ENCODE data around the gene MSN. TPM values are rescaled to one million over a fixed set of nuclear protein-coding genes. Genes with fewer than 3 reads are reported as not detected.

Gene MSN
- total and polyA plus RNA-seq, 4 donors = 168 to 399 (median 299) TPM

DNA sequence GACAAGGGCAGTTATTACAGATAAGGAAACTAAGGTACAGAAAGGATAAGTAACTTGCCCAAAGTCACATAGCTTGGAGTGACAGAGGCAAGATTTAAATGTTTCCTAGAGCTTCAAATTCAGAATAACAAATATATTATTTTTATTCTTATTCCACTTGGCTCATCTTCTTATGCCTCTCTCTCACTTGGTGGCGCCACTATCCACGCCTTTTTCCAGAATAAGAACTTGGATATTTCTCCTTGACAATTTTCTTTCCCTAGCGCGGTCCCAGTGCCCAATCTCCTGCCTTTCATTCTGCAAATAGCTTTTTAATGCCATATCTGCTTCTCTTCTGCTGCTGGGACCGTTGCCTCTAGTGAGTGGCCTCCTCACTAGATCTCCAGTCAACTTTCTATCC lies 78.5 kb downstream of the MSN start:
- H3K27ac ChIP-seq (ENCODE audit: low read depth in 1 of 2, low read length in 1 of 2) = no peak overlapping the region
- H3K4me1 ChIP-seq (ENCODE audit: control insufficient read depth in 5 of 5, insufficient read depth in 5 of 5, low read length in 5 of 5) = peaks cover 0 to 3% (median 0%) of the 10 kb centered on the region in 5 donors
- H3K27me3 ChIP-seq (ENCODE audit: control insufficient read depth in 3 of 3, insufficient read depth in 3 of 3, low read length in 2 of 3) = no peaks in the 10 kb centered on the region
- H3K4me3 ChIP-seq = no peak overlapping the region
- DNase-seq (peak; percentile 13 to 22 (median 18)), ATAC-seq (ENCODE audit: insufficient read depth, low FRiP score) (no peak)
- TF ChIP-seq CTCF (IDR thresholded peaks at IDR 0.05; ENCODE audit: control extremely low read depth, extremely low read depth) = no peak
- 58 to 59% methylated on average over 5 of the region's 5 CpGs for WGBS, 2 donors
- H3K36me3 ChIP-seq (ENCODE audit: control insufficient read depth in 4 of 4, insufficient read depth in 4 of 4, low read length in 4 of 4) = peaks cover 0 to 8% (median 4%) of the 10 kb centered on the region in 4 donors
- H3K9me3 ChIP-seq (ENCODE audit: control insufficient read depth in 4 of 4, insufficient read depth in 3 of 4, low read length in 3 of 4) = no peaks in the 10 kb centered on the region
- no peak overlapping the region for H3K9ac ChIP-seq (ENCODE audit: insufficient read depth in 1 of 2, low read length in 2 of 2)

DNA sequence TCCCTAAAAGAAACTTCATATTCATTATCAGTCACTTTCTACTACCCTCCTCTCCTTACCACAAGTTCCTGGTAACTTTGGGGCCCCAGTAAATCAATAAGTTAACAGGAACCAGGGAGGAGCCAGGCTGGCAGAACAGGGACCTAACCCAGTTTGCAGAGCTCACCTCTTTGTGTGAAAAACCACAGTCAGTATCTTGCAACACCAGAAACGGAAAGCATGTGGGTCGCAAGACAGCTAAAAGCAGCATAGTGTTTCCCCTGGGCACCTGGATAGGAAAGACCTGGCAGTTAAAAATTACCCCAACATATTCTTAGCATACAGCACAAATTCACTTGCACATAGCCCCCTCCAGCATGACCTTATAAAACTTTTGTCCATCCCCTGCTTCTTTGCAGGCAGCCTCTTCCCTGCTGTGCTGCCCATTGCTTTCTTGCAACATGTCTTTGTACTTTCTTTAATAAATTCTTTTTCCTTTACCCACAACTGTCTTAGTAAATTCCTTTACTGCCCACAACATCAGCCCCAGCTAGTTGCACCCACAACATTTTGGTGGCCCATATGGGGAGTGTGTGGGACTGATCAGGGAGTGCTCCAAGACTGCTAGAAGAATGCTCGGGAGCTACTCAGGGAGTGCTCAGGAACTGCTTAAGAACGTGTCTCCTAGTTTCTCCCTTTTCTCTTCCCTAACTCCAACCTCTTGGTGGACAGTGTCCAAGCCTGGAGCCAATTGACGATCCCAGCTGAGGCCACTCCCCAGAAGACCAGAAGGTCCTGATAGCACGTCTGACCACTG lies 83.4 kb downstream of the MSN start:
- Histone ChIP-seq H3K4me1 (ENCODE audit: control insufficient read depth in 5 of 5, insufficient read depth in 5 of 5, low read length in 5 of 5) (peaks cover 0 to 4% (median 0%) of the 10 kb centered on the region in 5 donors), H3K27me3 (ENCODE audit: control insufficient read depth in 3 of 3, insufficient read depth in 3 of 3, low read length in 2 of 3) (no peaks in the 10 kb centered on the region), H3K9ac (ENCODE audit: insufficient read depth in 1 of 2, low read length in 2 of 2) (no peak overlapping the region), H3K27ac (ENCODE audit: low read depth in 1 of 2, low read length in 1 of 2) (no peak overlapping the region), H3K36me3 (ENCODE audit: control insufficient read depth in 4 of 4, insufficient read depth in 4 of 4, low read length in 4 of 4) (no peaks in the 10 kb centered on the region), H3K9me3 (ENCODE audit: control insufficient read depth in 4 of 4, insufficient read depth in 3 of 4, low read length in 3 of 4) (no peaks in the 10 kb centered on the region), H3K4me3 (no peak overlapping the region)
- no peak for TF ChIP-seq CTCF (IDR thresholded peaks at IDR 0.05; ENCODE audit: control extremely low read depth, extremely low read depth)
- ATAC-seq (ENCODE audit: insufficient read depth, low FRiP score) = no peak
- 32 to 64% methylated on average over 6 of the region's 6 CpGs for WGBS, 2 donors
- DNase-seq = no peak

- 44 to 64% methylated on average over 2 of the region's 2 CpGs for WGBS, 2 donors
- ATAC-seq (ENCODE audit: insufficient read depth, low FRiP score) (no peak), DNase-seq (no peak)
Observed at GRCh38 chrX:65751519-65751918, 84.1 kb downstream of the MSN start.

More at GRCh38 chrX:65751519-65751918, 84.1 kb downstream of the MSN start:
- Histone ChIP-seq H3K4me3 (no peak overlapping the region), H3K27me3 (ENCODE audit: control insufficient read depth in 3 of 3, insufficient read depth in 3 of 3, low read length in 2 of 3) (no peaks in the 10 kb centered on the region), H3K27ac (ENCODE audit: low read depth in 1 of 2, low read length in 1 of 2) (no peak overlapping the region), H3K9ac (ENCODE audit: insufficient read depth in 1 of 2, low read length in 2 of 2) (no peak overlapping the region), H3K9me3 (ENCODE audit: control insufficient read depth in 4 of 4, insufficient read depth in 3 of 4, low read length in 3 of 4) (no peaks in the 10 kb centered on the region), H3K36me3 (ENCODE audit: control insufficient read depth in 4 of 4, insufficient read depth in 4 of 4, low read length in 4 of 4) (no peaks in the 10 kb centered on the region), H3K4me1 (ENCODE audit: control insufficient read depth in 5 of 5, insufficient read depth in 5 of 5, low read length in 5 of 5) (peaks cover 0 to 4% (median 0%) of the 10 kb centered on the region in 5 donors)
- no peak for TF ChIP-seq CTCF (IDR thresholded peaks at IDR 0.05; ENCODE audit: control extremely low read depth, extremely low read depth)

All from lung (tissue), 12 donors.